HCT116 (cell line): Measurements from ENCODE around the gene RNU1-2. TPM values are rescaled to one million over a fixed set of nuclear protein-coding genes. Genes with fewer than 3 reads are reported as not detected.

Experiments
- ATAC-seq: fragments of 200-7000 bp; cut with Tn5 transposase; 2 replicates; pipeline ENCODE4 v1.9.1; 2020; ENCODE audit warnings: mild to moderate bottlenecking, moderate library complexity
- BruUV-seq: library from RNA; stranded (reverse); fragments of 400-500 nt; replicated peaks from 2 replicates; lab custom pipeline; 2021; lab: Mats Ljungman, UMichigan
- CTCF ChIA-PET: fragments of 300-600 bp; sonication (Branson Sonifier 250); formaldehyde crosslinking; loops from one replicate; lab custom pipeline; 2021; ENCODE audit warnings: antibody characterized with exemption; lab: Charles Lee
- POLR2A ChIA-PET: fragments of 300-600, 350-600 bp; sonication (Branson Sonifier 250); formaldehyde crosslinking; loops from one replicate; lab custom pipeline; 2021; ENCODE audit warnings: antibody characterized with exemption; lab: Charles Lee
- RAD21 ChIA-PET, 2 experiments: fragments of 300-600 bp; sonication (Branson Sonifier 250); formaldehyde crosslinking; loops; one replicate each; lab custom pipeline; 2023; ENCODE audit warnings: low total read pairs in 2 of 2; ENCODE audit not compliant: uncharacterized antibody in 2 of 2, unreplicated experiment in 2 of 2, low non-redundant PET in 1 of 2; lab: Charles Lee
- DNase-seq: peaks from one replicate; pipeline ENCODE4 v3.0.0-alpha.2; 2010; ENCODE audit warnings: low read depth, low spot score
- H2AFZ ChIP-seq: fragments of 200-600 bp; shearing (Covaris generic), sonication (generic); 2 replicates; pipeline ENCODE4 v1.6.1; 2017; ENCODE audit warnings: low read depth, mixed run types, mixed read lengths, antibody characterized with exemption, low read length; ENCODE audit not compliant: poor library complexity, severe bottlenecking
- H3K27ac ChIP-seq: 2 replicates; pipeline ENCODE4 v1.5.1; 2012; ENCODE audit warnings: low read depth, low read length
- H3K27me3 ChIP-seq: fragments of 200-600 bp; sonication (generic); 2 replicates; pipeline ENCODE4 v1.6.1; 2016; ENCODE audit warnings: mixed run types, low read length, mixed read lengths; ENCODE audit not compliant: insufficient read depth
- H3K36me3 ChIP-seq, 2 experiments: fragments of 200-500 bp in 1 of 2; fragments of 200-600 bp in 1 of 2; sonication (Bioruptor generic) in 1 of 2; sonication (generic) in 1 of 2; 2 replicates each; pipeline versions ENCODE4 v1.5.1 to v1.6.1; 2014 to 2016; ENCODE audit warnings: low read length in 2 of 2, inconsistent platforms in 1 of 2, mixed read lengths in 1 of 2, mixed run types in 1 of 2; ENCODE audit not compliant: insufficient read depth in 2 of 2, control insufficient read depth in 1 of 2
- H3K4me1 ChIP-seq, 2 experiments: fragments of 200-600 bp in 1 of 2; sonication (generic) in 1 of 2; 2 replicates each; pipeline versions ENCODE4 v1.5.1 to v1.6.1; 2012 to 2017; ENCODE audit warnings: low read length in 2 of 2, inconsistent platforms in 1 of 2, mild to moderate bottlenecking in 1 of 2, mixed read lengths in 1 of 2, mixed run types in 1 of 2, moderate library complexity in 1 of 2; ENCODE audit not compliant: insufficient read depth in 2 of 2, control insufficient read depth in 1 of 2
- H3K4me2 ChIP-seq: fragments of 200-600 bp; sonication (generic); 2 replicates; pipeline ENCODE4 v1.6.1; 2017; ENCODE audit warnings: mixed run types, low read length, mixed read lengths
- H3K4me3 ChIP-seq, 2 experiments: fragments of 200-600 bp in 1 of 2; sonication (generic) in 1 of 2; replicated peaks in 1 of 2; 2 replicates each; pipeline ENCODE4 v1.5.1; 2011 to 2016; ENCODE audit warnings: low read length in 2 of 2, control low read depth in 1 of 2, low read depth in 1 of 2, mild to moderate bottlenecking in 1 of 2, mixed read lengths in 1 of 2, mixed run types in 1 of 2
- H3K79me2 ChIP-seq: fragments of 200-600 bp; sonication (generic); 2 replicates; pipeline ENCODE4 v1.6.1; 2017; ENCODE audit warnings: mild to moderate bottlenecking, mixed run types, low read length, moderate library complexity, mixed read lengths; ENCODE audit not compliant: insufficient read depth
- H3K9ac ChIP-seq: fragments of 200-600 bp; sonication (generic); 2 replicates; pipeline ENCODE4 v1.6.1; 2016; ENCODE audit warnings: low read length, mixed read lengths
- H3K9me2 ChIP-seq: fragments of 200-600 bp; sonication (generic), shearing (Covaris generic); 2 replicates; pipeline ENCODE4 v1.6.1; 2017; ENCODE audit warnings: mixed run types, mild to moderate bottlenecking, moderate library complexity; ENCODE audit not compliant: insufficient read depth
- H3K9me3 ChIP-seq, 2 experiments: fragments of 200-500 bp in 1 of 2; fragments of 200-600 bp in 1 of 2; sonication (Bioruptor generic) in 1 of 2; sonication (generic) in 1 of 2; 2 replicates each; pipeline ENCODE4 v1.6.1; 2014 to 2017; ENCODE audit warnings: low read length in 2 of 2, mixed read lengths in 2 of 2, inconsistent platforms in 1 of 2, low read depth in 1 of 2, mild to moderate bottlenecking in 1 of 2, mixed run types in 1 of 2, moderate library complexity in 1 of 2; ENCODE audit not compliant: control insufficient read depth in 1 of 2, insufficient read depth in 1 of 2
- H4K20me1 ChIP-seq: fragments of 200-600 bp; sonication (generic), shearing (Covaris generic); 2 replicates; pipeline ENCODE4 v1.6.1; 2017; ENCODE audit warnings: mixed run types, mild to moderate bottlenecking, moderate library complexity; ENCODE audit not compliant: insufficient read depth
- CEBPB ChIP-seq: IDR thresholded peaks from 2 replicates; pipeline ENCODE4 v1.6.1; 2012; ENCODE audit warnings: low read depth
- EGR1 ChIP-seq: IDR thresholded peaks from 2 replicates; pipeline ENCODE4 v1.6.1; 2012; ENCODE audit warnings: low read depth
- ELF1 ChIP-seq: IDR thresholded peaks from 2 replicates; pipeline ENCODE4 v1.6.1; 2012; ENCODE audit warnings: low read depth, borderline replicate concordance
- EZH2 ChIP-seq: fragments of 200-600 bp; sonication (generic); IDR thresholded peaks from 2 replicates; pipeline ENCODE4 v1.6.1; 2017; ENCODE audit warnings: antibody characterized with exemption, mixed run types
- EZH2phosphoT487 ChIP-seq: fragments of 200-600 bp; IDR thresholded peaks from 2 replicates; pipeline ENCODE4 v1.6.1; 2018; ENCODE audit warnings: antibody characterized with exemption, borderline replicate concordance
- MAX ChIP-seq: IDR thresholded peaks from 2 replicates; pipeline ENCODE4 v1.6.1; 2012
- POLR2A ChIP-seq: IDR thresholded peaks from 2 replicates; pipeline ENCODE4 v1.7.0; 2011; ENCODE audit warnings: borderline replicate concordance; ENCODE audit not compliant: insufficient read depth, insufficient read length; ENCODE audit errors: extremely low read depth
- POLR2AphosphoS5 ChIP-seq: IDR thresholded peaks from 2 replicates; pipeline ENCODE4 v1.6.1; 2011; ENCODE audit warnings: mild to moderate bottlenecking, low read depth, low read length, moderate library complexity
- RAD21 ChIP-seq: IDR thresholded peaks from 2 replicates; pipeline ENCODE4 v1.6.1; 2012; ENCODE audit warnings: low read depth, mild to moderate bottlenecking
- SIN3A ChIP-seq: IDR thresholded peaks from 2 replicates; pipeline ENCODE4 v1.6.1; 2012; ENCODE audit warnings: low read depth
- TCF7L2 ChIP-seq: IDR thresholded peaks from 2 replicates; pipeline ENCODE4 v1.7.0; 2011; ENCODE audit warnings: borderline replicate concordance, inconsistent platforms; ENCODE audit not compliant: insufficient read depth, insufficient read length; ENCODE audit errors: extremely low read depth
- YY1 ChIP-seq: IDR thresholded peaks from 2 replicates; pipeline ENCODE4 v1.6.1; 2011; ENCODE audit warnings: low read length, low read depth, moderate library complexity, mild to moderate bottlenecking; ENCODE audit not compliant: insufficient replicate concordance; ENCODE audit errors: extremely low read depth
- ZBTB33 ChIP-seq: IDR thresholded peaks from 2 replicates; pipeline ENCODE4 v1.6.1; 2011; ENCODE audit warnings: mild to moderate bottlenecking, low read length, moderate library complexity; ENCODE audit not compliant: insufficient replicate concordance; ENCODE audit errors: extremely low read depth
- ZFX ChIP-seq: fragments of 450-650 bp; IDR thresholded peaks from 2 replicates; pipeline ENCODE4 v1.6.1; 2017
- ZNF274 ChIP-seq: fragments of 200-500 bp; sonication (Bioruptor generic); IDR thresholded peaks from 2 replicates; pipeline ENCODE4 v1.6.1; 2014; ENCODE audit warnings: mild to moderate bottlenecking, low read depth, low read length, inconsistent platforms
- intact Hi-C: fragments of 100-400 bp; cut with micrococcal nuclease; formaldehyde crosslinking; loops from 2 replicates; pipeline ENCODE4 v1.10.0; 2022
- total RNA-seq: library from RNA; stranded (reverse); gene quantifications from one replicate; pipeline ENCODE4 v1.2.1, GENCODE V29; 2021; ENCODE audit not compliant: unreplicated experiment
- TF ChIP-seq, protein P1 (sequence below): IDR thresholded peaks from 2 replicates; pipeline ENCODE4 v1.6.1; 2012; ENCODE audit warnings: low read depth

The RNU1-2 gene
- total RNA-seq, 1 experiment from 2014 or later = 1,685 TPM

GRCh38 chr1:16926491-16927073 lies 30.8 kb downstream of the RNU1-2 start (continued):
- no peak for TF ChIP-seq YY1
- no peak for TF ChIP-seq CEBPB
- no peak for TF ChIP-seq ZBTB33

- Histone ChIP-seq H3K4me2 (no peak overlapping the region), H3K9me2 (no peaks in the 10 kb centered on the region), H3K4me3 (no peak overlapping the region), H3K9me3 (no peaks in the 10 kb centered on the region), H2AFZ (no peak overlapping the region), H3K4me1 (peaks cover 2 to 6% of the 10 kb centered on the region in 2 experiments; a peak in 2 of 4 replicates), H4K20me1 (no peaks in the 10 kb centered on the region), H3K79me2 (no peaks in the 10 kb centered on the region), H3K9ac (no peak overlapping the region), H3K27me3 (no peaks in the 10 kb centered on the region), H3K27ac (no peak overlapping the region), H3K36me3 (no peaks in the 10 kb centered on the region)
- ChIA-PET RAD21 (no interaction called here), CTCF (no interaction called here), POLR2A (no interaction called here)
- no TSS peak for BruUV-seq
- intact Hi-C loops = no loop called here
- no peak for ATAC-seq
- DNase-seq = no peak
- TF ChIP-seq YY1 (no peak), ZBTB33 (no peak), EZH2phosphoT487 (no peak), ELF1 (no peak), MAX (no peak), EGR1 (no peak), SIN3A (no peak), EZH2 (no peak), ZNF274 (no peak), CEBPB (no peak), POLR2AphosphoS5 (no peak), TCF7L2 (no peak), POLR2A (no peak), RAD21 (no peak), ZFX (no peak)
- TF ChIP-seq, protein P1, sequence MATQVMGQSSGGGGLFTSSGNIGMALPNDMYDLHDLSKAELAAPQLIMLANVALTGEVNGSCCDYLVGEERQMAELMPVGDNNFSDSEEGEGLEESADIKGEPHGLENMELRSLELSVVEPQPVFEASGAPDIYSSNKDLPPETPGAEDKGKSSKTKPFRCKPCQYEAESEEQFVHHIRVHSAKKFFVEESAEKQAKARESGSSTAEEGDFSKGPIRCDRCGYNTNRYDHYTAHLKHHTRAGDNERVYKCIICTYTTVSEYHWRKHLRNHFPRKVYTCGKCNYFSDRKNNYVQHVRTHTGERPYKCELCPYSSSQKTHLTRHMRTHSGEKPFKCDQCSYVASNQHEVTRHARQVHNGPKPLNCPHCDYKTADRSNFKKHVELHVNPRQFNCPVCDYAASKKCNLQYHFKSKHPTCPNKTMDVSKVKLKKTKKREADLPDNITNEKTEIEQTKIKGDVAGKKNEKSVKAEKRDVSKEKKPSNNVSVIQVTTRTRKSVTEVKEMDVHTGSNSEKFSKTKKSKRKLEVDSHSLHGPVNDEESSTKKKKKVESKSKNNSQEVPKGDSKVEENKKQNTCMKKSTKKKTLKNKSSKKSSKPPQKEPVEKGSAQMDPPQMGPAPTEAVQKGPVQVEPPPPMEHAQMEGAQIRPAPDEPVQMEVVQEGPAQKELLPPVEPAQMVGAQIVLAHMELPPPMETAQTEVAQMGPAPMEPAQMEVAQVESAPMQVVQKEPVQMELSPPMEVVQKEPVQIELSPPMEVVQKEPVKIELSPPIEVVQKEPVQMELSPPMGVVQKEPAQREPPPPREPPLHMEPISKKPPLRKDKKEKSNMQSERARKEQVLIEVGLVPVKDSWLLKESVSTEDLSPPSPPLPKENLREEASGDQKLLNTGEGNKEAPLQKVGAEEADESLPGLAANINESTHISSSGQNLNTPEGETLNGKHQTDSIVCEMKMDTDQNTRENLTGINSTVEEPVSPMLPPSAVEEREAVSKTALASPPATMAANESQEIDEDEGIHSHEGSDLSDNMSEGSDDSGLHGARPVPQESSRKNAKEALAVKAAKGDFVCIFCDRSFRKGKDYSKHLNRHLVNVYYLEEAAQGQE = no peak
Measured at GRCh38 chr1:16927256-16927655, 31.5 kb downstream of the RNU1-2 start.
